ENCODE measurements around the gene RFTN2. TPM values are rescaled to one million over a fixed set of nuclear protein-coding genes. Genes with fewer than 3 reads are reported as not detected.
A peak's percentile ranks its signal among the peaks of the same experiment; 100 is the strongest.

Gene RFTN2
- total and polyA plus RNA-seq, 2 of the 13 experiments (the other 11 are each of a cell fraction or from before 2014, with no cell fraction given): not detected

DNA sequence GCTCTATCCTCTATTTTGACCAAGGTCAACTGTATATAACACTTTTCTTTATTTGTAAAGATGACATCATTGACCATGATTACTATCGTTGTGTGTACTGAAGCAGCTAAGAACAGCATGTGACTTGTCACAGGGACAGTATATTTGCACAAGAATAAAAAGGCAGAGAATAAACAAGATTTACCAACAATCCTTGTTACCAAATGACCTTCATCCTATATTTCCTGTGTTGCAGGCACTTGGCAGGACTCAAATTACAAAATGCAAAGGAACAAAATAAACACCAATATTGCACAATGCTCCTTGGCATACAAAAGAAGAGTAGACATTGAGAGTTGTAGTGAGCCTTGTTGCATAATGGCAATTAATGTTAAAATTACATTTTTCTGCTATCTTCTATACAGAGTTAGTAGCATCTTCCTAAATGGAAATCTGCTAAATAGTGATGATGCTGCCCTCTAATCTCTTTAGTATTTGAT, 61.8 kb downstream of the RFTN2 start (continued):
- TF ChIP-seq HMGA1 (CRISPR knock-in tag; conservative IDR thresholded peaks at IDR 0.05) (no peak), PHF8 (CRISPR knock-in tag; IDR thresholded peaks at IDR 0.05) (0 out of 2 replicates have a peak, but pooled peaks have one; percentile 36), ZNF7 (CRISPR knock-in tag; IDR thresholded peaks at IDR 0.05) (no peak), FOXC1 (CRISPR knock-in tag; IDR thresholded peaks at IDR 0.05; ENCODE audit: borderline replicate concordance) (no peak), TBX2 (CRISPR knock-in tag; IDR thresholded peaks at IDR 0.05; ENCODE audit: borderline replicate concordance) (peak; percentile 99), MTF2 (CRISPR knock-in tag; IDR thresholded peaks at IDR 0.05; ENCODE audit: borderline replicate concordance) (no peak), CEBPG (CRISPR knock-in tag; IDR thresholded peaks at IDR 0.05) (peak; percentile 100), TOE1 (CRISPR knock-in tag; IDR thresholded peaks at IDR 0.05) (peak; percentile 85; the same call in 1 of the 2 replicates), ZNF234 (CRISPR knock-in tag; conservative IDR thresholded peaks at IDR 0.05) (no peak), ZSCAN21 (CRISPR knock-in tag; IDR thresholded peaks at IDR 0.05; ENCODE audit: borderline replicate concordance) (no peak), ZNF674 (CRISPR knock-in tag; IDR thresholded peaks at IDR 0.05; ENCODE audit: low read depth) (no peak), ZNF639 (CRISPR knock-in tag; conservative IDR thresholded peaks at IDR 0.05) (peak; percentile 83), ZNF354B (CRISPR knock-in tag; IDR thresholded peaks at IDR 0.05) (no peak; the same call in 1 of the 2 replicates), MXD4 (CRISPR knock-in tag; IDR thresholded peaks at IDR 0.05) (peak; percentile 73; the same call in 1 of the 2 replicates), ZNF883 (CRISPR knock-in tag; IDR thresholded peaks at IDR 0.05; ENCODE audit: not compliant biosample characterization) (no peak), CEBPB (IDR thresholded peaks at IDR 0.05; ENCODE audit: borderline replicate concordance, low read depth, low read length) (peak; percentile 100), ZFP1 (CRISPR knock-in tag; IDR thresholded peaks at IDR 0.05) (peak; percentile 96), ZNF879 (CRISPR knock-in tag; IDR thresholded peaks at IDR 0.05) (no peak), HOXA9 (CRISPR knock-in tag; IDR thresholded peaks at IDR 0.05; ENCODE audit: borderline replicate concordance) (no peak), TBP (CRISPR knock-in tag; IDR thresholded peaks at IDR 0.05) (no peak), ZC3H13 (CRISPR knock-in tag; IDR thresholded peaks at IDR 0.05) (no peak), MAFG (CRISPR knock-in tag; IDR thresholded peaks at IDR 0.05) (no peak), ZNF543 (CRISPR knock-in tag; IDR thresholded peaks at IDR 0.05) (no peak), ZBTB21 (CRISPR knock-in tag; IDR thresholded peaks at IDR 0.05) (peak; percentile 75), NR2C2 (CRISPR knock-in tag; IDR thresholded peaks at IDR 0.05; ENCODE audit: borderline replicate concordance) (peak; percentile 87), NFYB (CRISPR knock-in tag; IDR thresholded peaks at IDR 0.05) (no peak), XBP1 (CRISPR knock-in tag; IDR thresholded peaks at IDR 0.05) (no peak), ZNF558 (CRISPR knock-in tag; IDR thresholded peaks at IDR 0.05; ENCODE audit: borderline replicate concordance) (no peak), ZNF446 (CRISPR knock-in tag; IDR thresholded peaks at IDR 0.05) (no peak), ZNF253 (CRISPR knock-in tag; IDR thresholded peaks at IDR 0.05; ENCODE audit: borderline replicate concordance) (no peak), ZNF782 (CRISPR knock-in tag; IDR thresholded peaks at IDR 0.05; ENCODE audit: borderline replicate concordance) (no peak), SOX6 (IDR thresholded peaks at IDR 0.05) (no peak), SOX6 (CRISPR knock-in tag; IDR thresholded peaks at IDR 0.05) (peak; percentile 100)
- TF ChIP-seq, protein P1, sequence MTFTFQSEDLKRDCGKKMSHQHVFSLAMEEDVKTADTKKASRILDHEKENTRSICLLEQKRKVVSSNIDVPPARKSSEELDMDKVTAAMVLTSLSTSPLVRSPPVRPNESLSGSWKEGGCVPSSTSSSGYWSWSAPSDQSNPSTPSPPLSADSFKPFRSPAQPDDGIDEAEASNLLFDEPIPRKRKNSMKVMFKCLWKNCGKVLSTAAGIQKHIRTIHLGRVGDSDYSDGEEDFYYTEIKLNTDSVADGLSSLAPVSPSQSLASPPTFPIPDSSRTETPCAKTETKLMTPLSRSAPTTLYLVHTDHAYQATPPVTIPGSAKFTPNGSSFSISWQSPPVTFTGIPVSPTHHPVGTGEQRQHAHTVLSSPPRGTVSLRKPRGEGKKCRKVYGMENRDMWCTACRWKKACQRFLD (CRISPR knock-in tag; IDR thresholded peaks at IDR 0.05; ENCODE audit: borderline replicate concordance): no peak

Data from HepG2 (cell line).